ENCODE measurements around the gene NR4A3. TPM values are rescaled to one million over a fixed set of nuclear protein-coding genes. Genes with fewer than 3 reads are reported as not detected.

The NR4A3 gene
- total and polyA plus RNA-seq, 2 donors = 2.4 to 13.6 TPM

GRCh38 chr9:99903393-99903792 lies 81.7 kb downstream of the NR4A3 start:
- H3K9me3 ChIP-seq (ENCODE audit: control insufficient read depth in 2 of 2, insufficient read depth in 1 of 2, low read length in 1 of 2) = peaks cover 0 to 3% of the 10 kb centered on the region in 2 donors
- WGBS = 90% methylated on average over 1 of the region's 1 CpG
- no peak for DNase-seq (ENCODE audit: low read depth in 6 of 9, low spot score in 9 of 9)
- no peak overlapping the region for H3K27ac ChIP-seq (ENCODE audit: low read depth in 1 of 2, low read length in 1 of 2)
- no peaks in the 10 kb centered on the region for H3K36me3 ChIP-seq (ENCODE audit: control insufficient read depth in 2 of 2, insufficient read depth in 2 of 2, low read length in 1 of 2)
- H3K27me3 ChIP-seq (ENCODE audit: control insufficient read depth in 2 of 2, insufficient read depth in 1 of 2, low read length in 1 of 2) = no peaks in the 10 kb centered on the region
- peaks cover 0 to 7% of the 10 kb centered on the region in 2 donors for H3K4me1 ChIP-seq (ENCODE audit: control insufficient read depth in 2 of 2, insufficient read depth in 2 of 2, low read length in 2 of 2)
- H3K4me3 ChIP-seq (ENCODE audit: low read length in 2 of 2) = no peak overlapping the region

GRCh38 chr9:99905833-99906402 lies 84.2 kb downstream of the NR4A3 start:
- Histone ChIP-seq H3K4me3 (ENCODE audit: low read length in 2 of 2) (peak overlapping the region; percentile 78 to 85), H3K27ac (ENCODE audit: low read depth in 1 of 2, low read length in 1 of 2) (no peak overlapping the region), H3K27me3 (ENCODE audit: control insufficient read depth in 2 of 2, insufficient read depth in 1 of 2, low read length in 1 of 2) (no peaks in the 10 kb centered on the region), H3K36me3 (ENCODE audit: control insufficient read depth in 2 of 2, insufficient read depth in 2 of 2, low read length in 1 of 2) (no peaks in the 10 kb centered on the region), H3K9me3 (ENCODE audit: control insufficient read depth in 2 of 2, insufficient read depth in 1 of 2, low read length in 1 of 2) (peaks cover 0 to 3% of the 10 kb centered on the region in 2 donors), H3K4me1 (ENCODE audit: control insufficient read depth in 2 of 2, insufficient read depth in 2 of 2, low read length in 2 of 2) (peaks cover 0 to 7% of the 10 kb centered on the region in 2 donors)
- peak in 1 of 9 donors; percentile 2 for DNase-seq (ENCODE audit: low read depth in 6 of 9, low spot score in 9 of 9)
- WGBS = 21% methylated on average over 9 of the region's 9 CpGs

GRCh38 chr9:99906403-99907207 lies 84.9 kb downstream of the NR4A3 start, which contains the start of gene STX17:
Gene STX17, plus strand, starts transcription at chr9:99906654. Its CDS starts 8,586 bp downstream, at chr9:99915240.
- peaks cover 0 to 3% of the 10 kb centered on the region in 2 donors for H3K9me3 ChIP-seq (ENCODE audit: control insufficient read depth in 2 of 2, insufficient read depth in 1 of 2, low read length in 1 of 2)
- WGBS = under 1% methylated on average over 76 of the region's 76 CpGs
- peaks cover 0 to 7% of the 10 kb centered on the region in 2 donors for H3K4me1 ChIP-seq (ENCODE audit: control insufficient read depth in 2 of 2, insufficient read depth in 2 of 2, low read length in 2 of 2)
- peak; percentile 55 to 92 (median 78) for DNase-seq (ENCODE audit: low read depth in 6 of 9, low spot score in 9 of 9)
- H3K4me3 ChIP-seq (ENCODE audit: low read length in 2 of 2) = peak within 1 kb of the TSS; percentile 78 to 85
- H3K27ac ChIP-seq (ENCODE audit: low read depth in 1 of 2, low read length in 1 of 2) = peak within 1 kb of the TSS; percentile 97 to 98
- no peaks in the 10 kb centered on the region for H3K27me3 ChIP-seq (ENCODE audit: control insufficient read depth in 2 of 2, insufficient read depth in 1 of 2, low read length in 1 of 2)
- no peaks in the 10 kb centered on the region for H3K36me3 ChIP-seq (ENCODE audit: control insufficient read depth in 2 of 2, insufficient read depth in 2 of 2, low read length in 1 of 2)

- Histone ChIP-seq H3K4me1 (ENCODE audit: control insufficient read depth in 2 of 2, insufficient read depth in 2 of 2, low read length in 2 of 2) (peaks cover 0 to 7% of the 10 kb centered on the region in 2 donors), H3K27ac (ENCODE audit: low read depth in 1 of 2, low read length in 1 of 2) (peak overlapping the region; percentile 97 to 98), H3K27me3 (ENCODE audit: control insufficient read depth in 2 of 2, insufficient read depth in 1 of 2, low read length in 1 of 2) (no peaks in the 10 kb centered on the region), H3K36me3 (ENCODE audit: control insufficient read depth in 2 of 2, insufficient read depth in 2 of 2, low read length in 1 of 2) (no peaks in the 10 kb centered on the region), H3K4me3 (ENCODE audit: low read length in 2 of 2) (peak overlapping the region; percentile 78 to 85), H3K9me3 (ENCODE audit: control insufficient read depth in 2 of 2, insufficient read depth in 1 of 2, low read length in 1 of 2) (peaks cover 0 to 3% of the 10 kb centered on the region in 2 donors)
- DNase-seq (ENCODE audit: low read depth in 6 of 9, low spot score in 9 of 9) = no peak
- 1% methylated on average over 9 of the region's 9 CpGs for WGBS
Measured at GRCh38 chr9:99907208-99907532, 85.5 kb downstream of the NR4A3 start.

GRCh38 chr9:99911600-99911999 lies 89.9 kb downstream of the NR4A3 start:
- no peak overlapping the region for H3K4me3 ChIP-seq (ENCODE audit: low read length in 2 of 2)
- no peak for DNase-seq (ENCODE audit: low read depth in 6 of 9, low spot score in 9 of 9)
- H3K27ac ChIP-seq (ENCODE audit: low read depth in 1 of 2, low read length in 1 of 2) = no peak overlapping the region
- H3K9me3 ChIP-seq (ENCODE audit: control insufficient read depth in 2 of 2, insufficient read depth in 1 of 2, low read length in 1 of 2) = peaks cover 0 to 3% of the 10 kb centered on the region in 2 donors
- H3K36me3 ChIP-seq (ENCODE audit: control insufficient read depth in 2 of 2, insufficient read depth in 2 of 2, low read length in 1 of 2) = peaks cover 3 to 13% of the 10 kb centered on the region in 2 donors
- H3K4me1 ChIP-seq (ENCODE audit: control insufficient read depth in 2 of 2, insufficient read depth in 2 of 2, low read length in 2 of 2) = no peaks in the 10 kb centered on the region
- 99% methylated on average over 7 of the region's 7 CpGs for WGBS
- H3K27me3 ChIP-seq (ENCODE audit: control insufficient read depth in 2 of 2, insufficient read depth in 1 of 2, low read length in 1 of 2) = no peaks in the 10 kb centered on the region

Other genes with a start within 250 kb of the NR4A3 start
- 21.0 TPM for gene STX17, start 84.8 kb downstream of the NR4A3 start, total RNA-seq
- 7.5 TPM for gene STX17, start 84.8 kb downstream of the NR4A3 start, polyA plus RNA-seq

Data from thymus (tissue), 11 donors.